Kidney (tissue), 14 donors: ENCODE data around the gene KLC1. TPM values are rescaled to one million over a fixed set of nuclear protein-coding genes. Genes with fewer than 3 reads are reported as not detected.

ENCODE experiments used
- DNase-seq, 5 donors: peaks; one replicate each; pipeline ENCODE4 v3.0.0-alpha.2; 2013 to 2020
- FAIRE-seq: peaks from 2 replicates; lab custom pipeline; 2012; peaks lifted over from hg19 to GRCh38; lab: Jason Lieb, UNC
- H3K27ac ChIP-seq, 2 donors: one replicate each; pipeline ENCODE4 v1.7.0; 2013; ENCODE audit warnings: low read depth in 2 of 2, low read length in 2 of 2, inconsistent platforms in 1 of 2
- H3K27me3 ChIP-seq: one replicate; pipeline ENCODE4 v1.7.1; 2013; ENCODE audit warnings: low read length, inconsistent platforms; ENCODE audit not compliant: control insufficient read depth, insufficient read depth
- H3K36me3 ChIP-seq, 3 donors: one replicate each; pipeline versions ENCODE4 v1.7.0 to v1.7.1; 2013; ENCODE audit warnings: low read length in 3 of 3, control low read depth in 1 of 3, inconsistent platforms in 1 of 3; ENCODE audit not compliant: insufficient read depth in 3 of 3, control insufficient read depth in 2 of 3
- H3K4me1 ChIP-seq, 3 donors: one replicate each; pipeline versions ENCODE4 v1.7.0 to v1.7.1; 2013; ENCODE audit warnings: low read length in 3 of 3, inconsistent platforms in 1 of 3, low read depth in 1 of 3; ENCODE audit not compliant: control insufficient read depth in 2 of 3, insufficient read depth in 2 of 3
- H3K4me3 ChIP-seq, 3 donors: one replicate each; pipeline versions ENCODE4 v1.7.0 to v1.8.1; 2013; ENCODE audit warnings: low read length in 3 of 3, control low read depth in 1 of 3, inconsistent platforms in 1 of 3
- H3K9ac ChIP-seq, 3 donors: one replicate each; pipeline versions ENCODE4 v1.7.0 to v1.7.1; 2013; ENCODE audit warnings: low read length in 3 of 3, control low read depth in 1 of 3, inconsistent platforms in 1 of 3
- H3K9me3 ChIP-seq, 3 donors: one replicate each; pipeline versions ENCODE4 v1.7.0 to v1.7.1; 2013; ENCODE audit warnings: low read length in 3 of 3, control low read depth in 1 of 3, inconsistent platforms in 1 of 3; ENCODE audit not compliant: control insufficient read depth in 2 of 3, insufficient read depth in 1 of 3
- intact Hi-C: fragments of 100-400 bp; cut with DNase I; formaldehyde crosslinking; loops from one replicate; pipeline ENCODE4 v1.11.1; 2022
- polyA plus RNA-seq: library from polyadenylated mRNA; stranded (reverse); fragments of 350-450 nt; fragmentation: Illumina TruSeq; extraction: RNeasy Lipid Tissue Mini Kit (QIAGEN cat#74804); gene quantifications from one replicate; pipeline ENCODE4 v1.2.3, GENCODE V29; 2014; ENCODE audit warnings: low read depth, low replicate concordance; ENCODE audit not compliant: insufficient read depth
- total RNA-seq: library from RNA; stranded (reverse); fragmentation: NEBNext Ultra II Directional; extraction: Animal tissue kit (Norgen Biotek cat#: 25700); gene quantifications from one replicate; pipeline ENCODE4 v1.2.1, GENCODE V29; 2021
- TF ChIP-seq, protein P1 (sequence below): IDR thresholded peaks from 3 replicates; pipeline ENCODE4 v1.5.1; 2012; ENCODE audit warnings: mild to moderate bottlenecking, moderate library complexity, borderline replicate concordance; ENCODE audit not compliant: insufficient read depth; ENCODE audit errors: extremely low read depth
- donor health status: control.
- donor health status: control.
- donor health status: control.
- donor health status: control.
- donor health status: control.
- donor health status: DM: yes; HTN: yes; CAD: no.
- donor health status: Normal renal cell carcinoma (clear cell type).

Gene KLC1
- total and polyA plus RNA-seq, 2 donors from 2014 or later = 49.8 to 152 TPM

DNA sequence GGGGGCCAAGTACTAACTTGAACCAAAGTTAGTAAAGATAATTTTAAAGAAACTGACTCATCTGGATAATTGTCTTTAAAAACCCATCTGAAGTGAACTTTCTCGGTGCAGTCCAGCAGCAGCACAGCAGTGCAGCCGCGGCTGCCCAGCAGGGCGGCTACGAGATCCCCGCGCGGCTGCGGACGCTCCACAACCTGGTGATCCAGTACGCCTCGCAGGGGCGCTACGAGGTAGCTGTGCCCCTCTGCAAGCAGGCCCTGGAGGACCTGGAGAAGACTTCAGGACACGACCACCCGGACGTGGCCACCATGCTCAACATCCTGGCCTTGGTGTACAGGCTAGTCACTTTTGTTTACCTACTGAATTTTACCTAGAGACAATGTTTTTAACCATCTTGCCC is 33.6 kb downstream of the KLC1 start:
- DNase-seq = no peak
- intact Hi-C loops = no loop called here
- Histone ChIP-seq H3K9me3 (no peaks in the 10 kb centered on the region), H3K4me3 (no peak overlapping the region), H3K9ac (no peak overlapping the region), H3K27ac (no peak overlapping the region), H3K27me3 (no peaks in the 10 kb centered on the region), H3K36me3 (peaks cover 8 to 38% (median 28%) of the 10 kb centered on the region in 3 donors), H3K4me1 (peaks cover 0 to 4% (median 0%) of the 10 kb centered on the region in 3 donors)
- TF ChIP-seq, protein P1, sequence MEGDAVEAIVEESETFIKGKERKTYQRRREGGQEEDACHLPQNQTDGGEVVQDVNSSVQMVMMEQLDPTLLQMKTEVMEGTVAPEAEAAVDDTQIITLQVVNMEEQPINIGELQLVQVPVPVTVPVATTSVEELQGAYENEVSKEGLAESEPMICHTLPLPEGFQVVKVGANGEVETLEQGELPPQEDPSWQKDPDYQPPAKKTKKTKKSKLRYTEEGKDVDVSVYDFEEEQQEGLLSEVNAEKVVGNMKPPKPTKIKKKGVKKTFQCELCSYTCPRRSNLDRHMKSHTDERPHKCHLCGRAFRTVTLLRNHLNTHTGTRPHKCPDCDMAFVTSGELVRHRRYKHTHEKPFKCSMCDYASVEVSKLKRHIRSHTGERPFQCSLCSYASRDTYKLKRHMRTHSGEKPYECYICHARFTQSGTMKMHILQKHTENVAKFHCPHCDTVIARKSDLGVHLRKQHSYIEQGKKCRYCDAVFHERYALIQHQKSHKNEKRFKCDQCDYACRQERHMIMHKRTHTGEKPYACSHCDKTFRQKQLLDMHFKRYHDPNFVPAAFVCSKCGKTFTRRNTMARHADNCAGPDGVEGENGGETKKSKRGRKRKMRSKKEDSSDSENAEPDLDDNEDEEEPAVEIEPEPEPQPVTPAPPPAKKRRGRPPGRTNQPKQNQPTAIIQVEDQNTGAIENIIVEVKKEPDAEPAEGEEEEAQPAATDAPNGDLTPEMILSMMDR = no peak
- no peak for FAIRE-seq

DNA sequence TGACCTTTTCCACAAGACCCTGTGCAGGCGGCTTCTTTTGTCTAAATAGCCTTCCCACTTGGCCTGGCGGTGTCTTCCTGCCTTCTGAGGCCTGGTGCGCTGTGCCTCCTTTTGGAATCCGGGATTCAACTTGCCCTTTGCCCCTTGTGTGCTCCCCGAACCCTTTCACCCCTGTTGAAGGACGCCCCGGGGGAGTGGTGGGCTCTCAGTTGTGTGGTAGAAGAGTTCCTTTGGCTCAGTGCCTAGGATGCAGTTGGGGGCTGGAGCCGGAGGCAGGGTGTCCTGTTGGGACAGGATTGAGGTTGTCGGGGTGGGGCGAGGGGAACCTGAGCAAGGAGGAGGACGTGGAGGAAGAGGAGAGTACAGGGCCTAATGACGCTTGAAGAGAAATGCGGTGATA is 34.5 kb downstream of the KLC1 start:
- Histone ChIP-seq H3K4me3 (no peak overlapping the region), H3K27me3 (no peaks in the 10 kb centered on the region), H3K36me3 (peaks cover 11 to 38% (median 23%) of the 10 kb centered on the region in 3 donors), H3K9me3 (no peaks in the 10 kb centered on the region), H3K4me1 (peaks cover 0 to 4% (median 0%) of the 10 kb centered on the region in 3 donors), H3K27ac (peak overlapping the region; percentile 4 to 45), H3K9ac (no peak overlapping the region)
- DNase-seq = no peak
- TF ChIP-seq, protein P1 = no peak
- intact Hi-C loops = no loop called here
- FAIRE-seq = no peak

DNA sequence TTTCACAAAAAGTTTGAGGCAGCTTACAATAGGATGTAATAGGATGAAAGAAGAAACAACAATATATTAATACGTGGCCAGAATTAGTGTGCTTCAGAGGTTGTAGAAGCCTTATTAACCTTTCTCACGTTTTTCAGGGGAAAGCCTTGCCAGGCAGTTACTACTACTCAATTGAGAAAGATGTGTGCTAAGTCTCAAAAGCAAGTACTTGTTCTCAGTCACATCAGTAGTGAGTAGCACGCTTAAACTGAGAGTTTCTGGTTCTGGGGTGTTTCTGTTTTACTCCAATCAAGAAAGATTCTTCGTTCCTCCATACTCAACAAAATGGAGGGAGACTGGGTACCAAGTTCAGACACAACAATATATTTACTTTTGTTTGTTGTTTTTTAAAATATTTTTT is 38.7 kb downstream of the KLC1 start:
- Histone ChIP-seq H3K27me3 (no peaks in the 10 kb centered on the region), H3K36me3 (peaks cover 8 to 40% (median 20%) of the 10 kb centered on the region in 3 donors), H3K4me3 (no peak overlapping the region), H3K4me1 (peaks cover 0 to 4% (median 0%) of the 10 kb centered on the region in 3 donors), H3K9ac (no peak overlapping the region), H3K27ac (no peak overlapping the region), H3K9me3 (no peaks in the 10 kb centered on the region)
- FAIRE-seq (no peak), DNase-seq (no peak)
- intact Hi-C loops = no loop called here
- TF ChIP-seq, protein P1 = no peak

DNA sequence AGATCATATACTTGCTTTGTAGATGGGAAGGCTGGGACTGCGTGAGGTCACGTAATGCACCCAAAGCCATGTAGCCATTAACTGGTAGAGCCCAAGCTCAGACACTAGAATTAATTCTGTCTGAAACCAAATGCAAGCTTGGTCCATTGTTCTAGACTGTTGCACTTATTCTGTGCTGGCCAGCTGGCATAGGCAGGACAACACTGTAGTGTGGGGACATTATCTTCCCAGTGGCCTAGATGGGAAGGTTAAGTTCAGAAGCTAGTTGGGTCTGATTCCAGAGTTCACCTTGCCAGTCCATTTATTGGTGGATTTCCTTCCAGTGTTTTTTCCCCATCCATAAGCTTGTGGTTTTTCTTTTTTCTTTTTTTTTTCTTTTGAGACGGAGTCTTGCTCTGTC is 39.1 kb downstream of the KLC1 start:
- Histone ChIP-seq H3K27ac (no peak overlapping the region), H3K4me1 (peaks cover 0 to 4% (median 0%) of the 10 kb centered on the region in 3 donors), H3K36me3 (peaks cover 8 to 44% (median 24%) of the 10 kb centered on the region in 3 donors), H3K27me3 (no peaks in the 10 kb centered on the region), H3K4me3 (no peak overlapping the region), H3K9ac (no peak overlapping the region), H3K9me3 (no peaks in the 10 kb centered on the region)
- no peak for DNase-seq
- TF ChIP-seq, protein P1 = no peak
- no peak for FAIRE-seq
- intact Hi-C loops = no loop called here
